HG02610 (cell line): Measurements from ENCODE around the gene GSTM5.
"Not testable (repeated sequence)": the region's sequence is repeated elsewhere in the genome, so short reads cannot be mapped to it uniquely, and the experiment has no call there.

Experiments used
- ATAC-seq: cut with Tn5 transposase; IDR thresholded peaks from one replicate; pipeline ENCODE4 v1.9.1; 2021; ENCODE audit warnings: mild to moderate bottlenecking, moderate library complexity; ENCODE audit not compliant: unreplicated experiment

GSTM5 gene

DNA sequence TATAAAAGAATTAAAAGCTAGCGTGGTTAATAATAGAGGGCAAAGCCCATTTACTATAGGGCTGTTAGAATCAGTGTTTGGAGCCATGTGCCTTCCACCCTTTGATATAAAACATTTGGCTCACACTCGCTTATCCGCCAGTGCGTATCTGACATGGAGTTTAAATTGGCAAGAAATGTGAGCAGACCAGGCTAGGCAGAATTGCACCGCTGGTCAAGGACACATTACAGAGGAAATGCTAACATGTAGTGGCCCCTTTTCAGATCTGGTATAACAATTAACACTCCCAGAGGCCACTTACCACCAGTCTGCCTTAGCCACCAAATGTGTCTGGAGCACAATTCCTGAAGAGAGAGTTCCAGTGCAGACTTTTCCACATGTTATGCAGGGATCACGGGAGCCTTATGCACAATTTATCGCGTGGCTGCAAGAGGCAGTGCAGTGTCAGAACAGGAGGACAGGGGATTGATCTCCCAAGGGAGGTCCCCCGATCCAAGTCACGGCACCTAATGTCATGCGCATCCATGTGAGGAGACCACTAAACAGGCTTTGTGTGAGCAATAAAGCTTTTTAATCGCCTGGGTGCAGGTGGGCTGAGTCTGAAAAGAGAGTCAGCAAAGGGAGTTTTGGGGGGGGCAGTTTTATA is 14.8 kb downstream of the GSTM5 start:
- no peak for ATAC-seq

DNA sequence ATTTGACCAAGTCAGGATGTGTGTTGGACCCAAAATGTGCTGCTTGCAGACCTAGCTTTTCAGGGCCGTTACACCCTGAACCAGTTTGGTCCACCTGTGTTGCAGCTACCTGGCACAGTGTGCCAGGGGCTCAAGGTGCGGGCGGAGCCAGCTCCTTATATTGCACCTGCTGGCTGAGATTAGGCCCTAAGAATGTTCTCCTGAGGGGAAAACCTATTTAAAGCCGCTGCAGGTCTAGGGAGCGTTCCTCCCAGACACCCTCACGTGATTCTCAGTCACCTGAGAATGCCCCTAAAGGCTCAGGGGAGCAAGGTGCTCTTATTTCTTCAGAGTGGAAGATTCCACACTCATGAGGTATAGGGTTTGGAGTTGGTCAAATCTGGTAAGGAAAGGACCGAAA is 16.8 kb downstream of the GSTM5 start:
- ATAC-seq = no peak

GRCh38 chr1:109730666-109731065 is 18.6 kb downstream of the GSTM5 start:
- ATAC-seq = no peak

GRCh38 chr1:109732390-109732881 is 20.4 kb downstream of the GSTM5 start:
- no peak for ATAC-seq

GRCh38 chr1:109733236-109733870 is 21.3 kb downstream of the GSTM5 start:
- ATAC-seq = no peak

- peak; percentile 91 for ATAC-seq
These were observed 27.9 kb downstream of the GSTM5 start for GRCh38 chr1:109739738-109740614.

DNA sequence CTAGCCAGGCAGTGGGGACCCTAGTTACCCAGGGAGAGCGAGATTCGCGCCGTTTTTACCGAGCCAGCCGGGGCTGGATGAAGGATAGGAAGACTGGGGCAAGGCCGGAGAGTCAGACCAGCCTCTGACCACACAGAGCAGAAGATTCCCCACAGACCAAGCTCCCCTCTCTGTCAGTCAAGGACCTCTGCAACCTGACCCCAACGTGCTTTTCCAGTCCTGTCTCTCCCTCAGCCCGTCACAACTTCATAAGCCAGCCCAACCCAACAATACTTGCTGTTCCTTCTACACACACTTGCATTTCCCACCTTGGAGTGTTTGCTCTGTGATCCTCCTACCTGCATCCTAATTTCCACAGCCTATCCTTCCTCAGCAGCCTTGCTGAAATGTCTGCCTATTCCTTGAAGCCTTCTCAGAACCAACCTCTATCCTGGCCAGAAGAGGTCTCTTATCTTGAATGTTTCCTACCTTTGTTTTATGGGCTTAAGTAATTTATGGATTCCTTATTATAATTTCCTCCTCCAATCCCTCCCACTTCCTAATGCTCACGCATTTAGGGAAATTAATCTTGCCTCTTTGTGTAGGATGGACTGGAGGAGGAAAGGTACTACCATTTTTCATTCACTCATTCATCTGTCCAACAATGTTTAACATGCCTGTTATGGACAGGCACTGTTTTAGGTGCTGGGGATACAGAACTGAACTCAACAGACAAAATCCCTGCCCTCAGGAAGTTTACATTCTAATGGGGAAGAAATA is 28.7 kb downstream of the GSTM5 start, which contains the start of gene GSTM3:
Gene GSTM3, minus strand, starts transcription at position 424 of the 759 bp plus-strand sequence. CDS start 751 bp downstream, outside the sequence.
- no peak for ATAC-seq

- not testable (repeated sequence) for ATAC-seq
These were observed 36.3 kb downstream of the GSTM5 start for GRCh38 chr1:109748311-109748710.

GRCh38 chr1:109749221-109749620 is 37.2 kb downstream of the GSTM5 start:
- no peak for ATAC-seq

- no peak for ATAC-seq
These were observed 38.3 kb downstream of the GSTM5 start for GRCh38 chr1:109750241-109750882.

GRCh38 chr1:109750920-109751319 is 38.9 kb downstream of the GSTM5 start:
- ATAC-seq = no peak

- ATAC-seq = no peak
These were observed 39.6 kb downstream of the GSTM5 start for GRCh38 chr1:109751531-109752260.

DNA sequence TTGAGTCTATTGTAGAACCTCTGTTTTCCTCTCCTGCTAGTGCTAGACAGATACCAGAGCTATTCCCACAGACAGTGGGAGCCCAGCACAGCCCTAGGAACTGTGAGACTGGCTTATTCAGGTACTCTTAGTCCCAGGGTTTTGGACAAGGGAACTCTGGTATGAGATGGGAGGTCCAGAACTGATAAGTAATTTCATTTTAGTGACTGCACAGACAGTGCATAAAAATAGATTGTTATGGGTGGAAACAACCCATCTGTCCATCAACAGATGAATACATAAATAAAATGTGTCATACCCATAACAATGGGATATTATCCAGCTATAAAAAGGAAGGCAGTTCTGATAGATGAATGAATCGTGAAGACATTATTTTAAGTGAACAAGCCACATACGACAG is 42.7 kb downstream of the GSTM5 start:
- ATAC-seq = no peak

- ATAC-seq = not testable (repeated sequence)
These were observed 44.3 kb downstream of the GSTM5 start for GRCh38 chr1:109756325-109756724.

DNA sequence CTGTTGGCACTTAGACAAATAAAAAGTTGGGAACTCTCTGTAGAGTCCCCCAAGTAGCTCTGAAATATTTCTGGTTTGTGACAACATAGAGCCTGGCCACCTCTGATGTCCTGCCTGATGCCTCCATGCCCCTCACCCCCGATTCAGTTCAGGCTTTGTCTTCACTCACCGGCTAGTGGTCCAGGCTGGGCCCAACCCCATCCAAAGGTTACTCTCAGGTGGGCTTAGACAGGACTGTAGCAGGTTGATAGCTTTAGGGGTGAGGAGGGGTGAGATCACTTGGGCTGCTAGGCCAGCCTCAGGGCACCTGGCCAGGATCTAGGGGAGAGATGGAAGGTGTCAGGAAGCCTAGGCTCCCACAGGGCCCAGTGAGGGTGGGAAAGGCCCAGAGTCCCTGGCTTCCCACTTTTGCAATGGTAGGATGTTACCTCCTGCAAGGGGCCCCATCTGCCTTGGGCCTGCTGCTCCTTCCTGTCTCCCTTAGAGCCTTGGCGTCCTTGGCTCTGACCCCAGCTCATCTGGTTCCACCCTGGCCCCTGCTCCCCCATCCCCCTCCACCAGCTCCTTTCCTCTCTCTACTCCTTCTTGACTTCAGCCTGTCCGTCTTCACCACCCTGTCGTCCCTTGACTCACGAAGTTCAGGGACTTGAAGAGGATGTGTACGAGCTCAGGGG is 44.9 kb downstream of the GSTM5 start:
- no peak for ATAC-seq

- no peak for ATAC-seq
These were observed 46.1 kb downstream of the GSTM5 start for GRCh38 chr1:109757936-109758786.

DNA sequence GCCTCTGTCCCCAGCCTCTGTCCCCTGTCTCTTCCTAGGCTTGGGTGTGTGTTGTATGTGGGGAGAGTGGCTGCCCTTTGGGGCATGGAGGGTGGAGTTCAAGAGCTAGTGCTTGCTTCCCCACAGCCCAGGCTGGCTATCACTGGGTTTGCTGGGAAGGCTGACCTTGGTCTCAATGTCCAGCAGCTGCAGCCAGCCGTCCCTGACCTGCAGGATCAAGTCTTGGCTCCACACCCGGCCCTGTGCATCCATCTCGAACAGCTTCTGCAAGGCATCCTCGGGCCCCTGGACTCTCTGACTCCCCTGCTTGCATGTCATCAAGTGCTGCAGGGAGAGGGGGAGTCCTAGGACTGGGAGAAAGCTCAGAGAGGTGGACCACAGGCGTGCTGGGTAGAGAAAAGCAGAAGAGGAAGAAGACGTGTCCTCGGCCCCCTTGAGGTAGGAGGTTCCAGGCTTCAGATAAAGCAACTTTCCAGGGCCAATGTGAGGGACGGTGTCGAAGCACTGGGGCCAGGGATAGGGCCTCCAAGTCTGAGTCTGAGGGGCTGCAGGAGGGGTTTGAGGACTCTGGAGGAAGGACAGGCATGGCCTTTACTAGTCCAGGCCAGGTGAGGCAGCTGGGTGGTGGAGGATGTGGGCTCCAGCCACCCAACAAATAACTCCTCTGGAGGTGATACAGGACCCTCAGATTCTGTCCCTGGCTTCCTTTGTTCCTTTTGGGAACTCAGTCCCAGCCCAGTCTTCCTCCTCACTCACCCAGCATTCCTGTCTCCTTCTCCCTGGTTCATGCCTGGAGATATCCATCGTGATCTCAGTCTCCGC is 47.7 kb downstream of the GSTM5 start:
- ATAC-seq = no peak
